Neural crest cell (in vitro differentiated cells): Measurements from ENCODE around the gene IQGAP1. TPM values are rescaled to one million over a fixed set of nuclear protein-coding genes. Genes with fewer than 3 reads are reported as not detected.
"Not testable (repeated sequence)": the region's sequence is repeated elsewhere in the genome, so short reads cannot be mapped to it uniquely, and the experiment has no call there.

Experiments
- DNase-seq: peaks from one replicate; pipeline ENCODE4 v3.0.0; 2021; ENCODE audit warnings: low read depth, mixed read lengths, low spot score
- H3K27ac Mint-ChIP-seq: one replicate; pipeline ENCODE4 v1.8.0; 2021; ENCODE audit warnings: mild to moderate bottlenecking, mixed read lengths; ENCODE audit not compliant: unreplicated experiment
- H3K27me3 Mint-ChIP-seq: 2 replicates; pipeline ENCODE4 v1.8.0; 2021; ENCODE audit warnings: low read depth, mild to moderate bottlenecking, mixed read lengths
- H3K36me3 Mint-ChIP-seq: 2 replicates; pipeline ENCODE4 v1.8.0; 2021; ENCODE audit warnings: low read depth, mild to moderate bottlenecking, mixed read lengths
- H3K4me1 Mint-ChIP-seq: 2 replicates; pipeline ENCODE4 v1.8.0; 2021; ENCODE audit warnings: mixed read lengths
- H3K4me3 Mint-ChIP-seq: one replicate; pipeline ENCODE4 v1.8.0; 2021; ENCODE audit warnings: mild to moderate bottlenecking, mixed read lengths
- H3K9me3 Mint-ChIP-seq: 2 replicates; pipeline ENCODE4 v1.8.0; 2021; ENCODE audit warnings: mixed read lengths
- CTCF ChIP-seq: fragments of 200-600 bp; sonication (generic); conservative IDR thresholded peaks from 2 replicates; pipeline ENCODE4 v1.5.0; 2021; ENCODE audit warnings: antibody characterized with exemption, mild to moderate bottlenecking
- total RNA-seq: library from RNA; stranded (reverse); gene quantifications from 2 replicates; pipeline ENCODE4 v1.2.1, GENCODE V29; 2021

The IQGAP1 gene
- total RNA-seq, 1 donor from 2014 or later, result 46.1 TPM

DNA sequence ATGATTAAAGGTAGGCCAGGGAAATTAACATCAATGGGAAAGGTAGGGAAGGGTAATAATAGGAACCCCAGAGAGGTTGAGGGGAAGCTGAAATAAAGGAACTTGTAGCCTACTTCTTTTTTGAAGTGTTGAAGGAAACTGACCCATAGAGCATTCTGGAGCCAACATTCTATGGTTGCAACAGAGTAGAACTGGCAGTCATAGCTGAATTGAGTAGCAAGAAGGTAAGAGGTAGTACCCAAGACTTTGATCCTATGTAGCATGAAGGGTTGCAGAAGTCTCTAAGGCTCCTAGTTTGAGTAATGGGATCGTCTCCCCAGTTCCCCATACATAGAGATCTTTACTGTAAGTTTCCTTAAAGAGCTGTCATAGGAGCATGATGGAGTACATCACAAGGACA is 43.4 kb upstream of the IQGAP1 start:
- no peak overlapping the region for H3K4me3 Mint-ChIP-seq
- no peaks in the 10 kb centered on the region for H3K9me3 Mint-ChIP-seq

DNA sequence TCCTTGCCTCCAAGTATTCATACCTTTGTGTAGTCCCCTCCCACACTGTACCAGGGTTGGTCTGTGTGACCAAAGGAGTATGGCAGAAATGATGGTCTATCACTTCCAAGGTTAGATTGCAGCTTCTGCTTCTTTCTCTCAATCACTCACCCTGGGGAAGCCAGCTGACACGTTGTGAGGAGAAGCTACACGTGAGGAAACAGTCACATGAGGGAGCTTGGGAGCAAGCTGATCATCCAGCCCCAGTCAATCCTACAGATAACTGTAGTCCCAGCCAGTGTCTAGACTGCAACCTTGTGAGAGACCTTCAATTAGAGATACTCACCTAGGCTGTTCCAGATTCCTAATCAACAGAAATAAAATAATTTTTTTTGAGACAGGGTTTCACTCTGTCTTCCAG is 42.2 kb upstream of the IQGAP1 start:
- no peaks in the 10 kb centered on the region for H3K36me3 Mint-ChIP-seq
- no peak overlapping the region for H3K4me3 Mint-ChIP-seq
- H3K27ac Mint-ChIP-seq, result no peak overlapping the region
- TF ChIP-seq CTCF, result no peak
- H3K9me3 Mint-ChIP-seq, result no peaks in the 10 kb centered on the region
- H3K27me3 Mint-ChIP-seq, result peaks cover 2% of the 10 kb centered on the region
- no peaks in the 10 kb centered on the region for H3K4me1 Mint-ChIP-seq
- no peak for DNase-seq

More for the DNA sequence above, 43.4 kb upstream of the IQGAP1 start:
- DNase-seq, result no peak
- no peaks in the 10 kb centered on the region for H3K36me3 Mint-ChIP-seq
- peaks cover 2% of the 10 kb centered on the region for H3K27me3 Mint-ChIP-seq
- no peaks in the 10 kb centered on the region for H3K4me1 Mint-ChIP-seq
- no peak overlapping the region for H3K27ac Mint-ChIP-seq
- no peak for TF ChIP-seq CTCF

DNA sequence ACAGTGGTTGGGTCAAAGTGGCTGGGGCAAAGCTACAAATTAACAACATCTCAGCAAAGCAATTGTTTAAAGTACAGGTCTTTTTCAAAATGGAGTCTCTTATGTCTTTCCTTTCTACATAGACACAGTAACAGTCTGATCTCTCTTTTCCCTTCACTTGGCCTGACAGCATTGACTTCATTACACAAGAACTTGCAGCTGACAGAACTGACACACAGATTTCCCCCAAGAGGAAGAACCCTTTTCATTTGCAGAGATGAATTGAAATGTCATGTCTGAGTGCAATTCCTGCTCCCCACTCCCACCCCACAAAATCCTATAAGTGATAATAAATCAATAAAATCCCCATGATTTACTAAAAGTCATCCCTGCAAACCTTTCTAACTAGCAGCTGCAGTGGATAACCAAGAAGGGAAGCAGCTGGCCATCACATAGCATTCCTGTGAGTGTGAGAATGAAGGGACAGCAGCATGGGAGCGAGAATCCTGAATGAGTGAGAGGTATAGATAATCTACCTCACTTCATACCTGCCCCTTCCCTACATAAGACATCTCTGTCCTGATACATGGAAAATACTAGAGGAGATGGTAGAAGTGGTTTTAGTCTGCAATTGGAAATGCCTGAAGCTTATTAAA is 40.5 kb upstream of the IQGAP1 start:
- peaks cover 13% of the 10 kb centered on the region for H3K4me1 Mint-ChIP-seq
- H3K36me3 Mint-ChIP-seq, H3K4me3 Mint-ChIP-seq, H3K27me3 Mint-ChIP-seq, H3K9me3 Mint-ChIP-seq, H3K27ac Mint-ChIP-seq, DNase-seq: not testable (repeated sequence)

DNA sequence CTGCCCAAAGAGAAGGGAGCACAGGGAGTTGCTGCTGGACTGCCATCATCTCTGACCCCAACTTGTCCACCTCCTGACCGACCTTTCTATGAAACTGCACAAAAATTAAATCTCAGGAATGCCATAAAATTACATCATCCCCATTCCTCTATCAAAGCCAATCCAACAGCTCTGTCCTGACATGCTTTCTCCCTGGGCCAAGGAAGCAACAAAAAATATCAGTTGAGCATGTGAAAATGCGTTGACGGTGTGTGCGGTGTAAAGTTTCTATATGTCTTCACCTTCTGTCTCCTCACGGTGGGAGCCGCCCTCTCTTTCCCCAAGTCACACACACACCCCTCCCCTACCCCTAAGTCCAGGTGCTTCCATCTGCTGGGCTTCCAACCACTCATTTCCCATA is 39.6 kb upstream of the IQGAP1 start:
- Mint-ChIP-seq H3K36me3 (no peaks in the 10 kb centered on the region), H3K4me1 (peaks cover 14% of the 10 kb centered on the region)
- no peak for TF ChIP-seq CTCF

DNA sequence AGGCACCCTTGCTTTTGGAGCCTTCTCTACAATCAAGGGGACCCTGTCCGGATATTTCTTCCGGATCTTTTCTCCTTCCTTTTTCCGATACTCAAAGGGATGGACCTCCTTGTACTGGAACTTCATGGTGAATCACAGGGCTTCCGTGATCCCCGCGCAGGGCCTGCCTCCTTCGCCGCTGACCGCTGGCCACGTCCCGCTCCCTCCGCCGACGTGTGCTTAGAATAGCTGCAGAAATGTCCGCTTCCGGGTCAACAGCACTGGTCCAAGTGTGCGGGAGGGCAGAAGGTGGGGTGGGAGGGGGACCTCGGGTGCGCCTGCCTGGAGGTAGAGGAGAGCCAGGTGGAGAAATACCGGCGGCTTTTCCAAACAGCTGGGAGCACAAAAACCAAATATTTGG is 39.0 kb upstream of the IQGAP1 start:
- Mint-ChIP-seq H3K9me3 (no peaks in the 10 kb centered on the region), H3K27me3 (peaks cover 2% of the 10 kb centered on the region), H3K27ac (no peak overlapping the region), H3K4me1 (peaks cover 14% of the 10 kb centered on the region), H3K36me3 (no peaks in the 10 kb centered on the region), H3K4me3 (no peak overlapping the region)
- DNase-seq, result no peak
- TF ChIP-seq CTCF, result no peak

More for the DNA sequence above, 39.6 kb upstream of the IQGAP1 start:
- H3K9me3 Mint-ChIP-seq, result no peaks in the 10 kb centered on the region
- H3K27ac Mint-ChIP-seq, result no peak overlapping the region
- no peak overlapping the region for H3K4me3 Mint-ChIP-seq
- peaks cover 2% of the 10 kb centered on the region for H3K27me3 Mint-ChIP-seq
- no peak for DNase-seq

DNA sequence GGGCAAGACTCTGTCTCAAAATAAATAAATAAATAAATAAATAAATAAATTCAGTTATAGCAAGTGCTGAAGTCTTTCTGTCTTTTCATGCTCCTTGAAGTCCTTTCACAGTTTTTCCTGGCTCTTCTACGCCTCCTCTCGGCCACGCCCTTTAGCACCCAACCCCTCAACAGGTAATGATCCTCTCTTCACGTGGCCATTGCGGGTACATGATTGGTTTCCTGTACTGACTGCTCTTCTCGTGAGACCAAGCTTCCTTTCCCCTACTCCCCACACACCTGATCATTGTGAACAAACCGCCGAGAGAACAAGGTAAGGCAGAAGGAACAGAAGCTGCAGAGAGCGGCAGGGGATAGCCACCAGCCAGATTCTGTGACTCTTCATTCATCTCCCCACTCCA is 38.2 kb upstream of the IQGAP1 start:
- Mint-ChIP-seq H3K27me3 (peaks cover 2% of the 10 kb centered on the region), H3K9me3 (no peaks in the 10 kb centered on the region), H3K4me3 (no peak overlapping the region), H3K27ac (no peak overlapping the region), H3K36me3 (no peaks in the 10 kb centered on the region), H3K4me1 (peaks cover 14% of the 10 kb centered on the region)
- no peak for TF ChIP-seq CTCF
- DNase-seq, result no peak
